Inferior parietal cortex (tissue), 1 donor: ENCODE data around the gene CSF1.

Experiments used
- DNase-seq: peaks from one replicate; pipeline ENCODE4 v3.0.0-alpha.2; 2016; ENCODE audit errors: extremely low spot score

The CSF1 gene

DNA sequence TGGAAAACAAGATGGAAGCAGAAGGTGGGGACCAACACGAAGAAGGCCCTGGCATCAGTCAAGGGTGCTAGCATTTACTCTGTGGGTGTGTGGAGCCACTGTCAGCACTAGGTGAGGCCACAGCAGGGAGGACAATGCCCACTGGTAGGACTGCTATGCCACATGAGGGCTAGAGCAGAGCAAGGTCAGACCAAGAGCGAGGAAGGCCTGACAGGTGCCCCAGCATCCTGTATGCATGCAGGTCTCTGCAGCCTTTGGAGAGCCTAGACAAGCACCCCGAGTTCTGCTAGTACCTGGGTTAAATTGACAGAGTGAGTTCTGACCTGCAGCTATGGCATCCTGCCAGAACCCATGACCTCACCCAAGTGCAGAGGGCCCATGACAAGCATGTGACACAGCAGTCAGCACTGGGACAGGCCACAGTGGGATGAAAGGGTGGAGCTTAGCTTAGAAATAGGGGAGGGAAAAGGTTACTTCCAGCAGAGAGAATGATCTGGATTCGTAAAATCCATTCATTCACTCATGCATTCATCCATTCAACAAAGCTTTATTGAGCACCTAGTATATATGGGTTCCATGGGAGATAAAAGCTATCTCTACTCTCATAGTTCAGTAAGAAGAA is 9.0 kb upstream of the CSF1 start:
- DNase-seq, result peak; percentile 55

DNA sequence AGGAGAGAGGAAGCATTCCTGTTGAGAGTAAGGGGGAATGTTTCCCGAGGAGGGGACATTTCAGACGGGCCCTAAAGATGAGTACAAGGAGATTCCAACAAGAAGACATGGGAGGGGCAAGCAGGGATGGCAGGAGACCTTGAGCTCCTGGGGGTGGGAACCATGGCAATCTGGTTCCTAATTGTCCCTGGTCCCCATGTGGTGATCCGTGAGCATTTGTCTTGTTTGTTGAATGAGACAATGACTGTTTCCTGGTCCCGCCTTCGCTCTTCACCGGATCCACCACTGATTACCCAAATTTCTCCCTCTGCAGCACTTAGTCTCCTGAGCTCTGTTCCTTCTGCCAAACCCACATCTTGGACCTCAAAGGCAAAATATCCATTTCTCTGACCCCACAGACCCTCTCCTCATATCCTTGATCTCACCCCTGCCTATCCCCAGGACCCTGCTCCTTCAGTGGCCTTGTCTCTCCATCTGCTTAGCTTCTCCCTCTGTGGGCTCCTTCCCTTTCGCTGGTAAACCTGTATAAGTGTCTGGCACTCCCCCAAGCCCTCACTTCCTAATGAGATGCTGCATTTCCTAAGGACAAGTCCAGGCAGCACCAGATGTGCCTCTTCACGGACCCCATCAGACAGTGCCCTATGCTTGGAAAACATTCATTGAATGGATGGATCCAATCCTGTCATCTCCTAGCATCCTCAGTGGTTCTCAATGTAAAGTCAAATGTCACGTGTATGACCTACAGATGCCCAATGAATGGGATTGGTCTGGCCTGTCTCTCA is 8.3 kb upstream of the CSF1 start:
- no peak for DNase-seq

DNA sequence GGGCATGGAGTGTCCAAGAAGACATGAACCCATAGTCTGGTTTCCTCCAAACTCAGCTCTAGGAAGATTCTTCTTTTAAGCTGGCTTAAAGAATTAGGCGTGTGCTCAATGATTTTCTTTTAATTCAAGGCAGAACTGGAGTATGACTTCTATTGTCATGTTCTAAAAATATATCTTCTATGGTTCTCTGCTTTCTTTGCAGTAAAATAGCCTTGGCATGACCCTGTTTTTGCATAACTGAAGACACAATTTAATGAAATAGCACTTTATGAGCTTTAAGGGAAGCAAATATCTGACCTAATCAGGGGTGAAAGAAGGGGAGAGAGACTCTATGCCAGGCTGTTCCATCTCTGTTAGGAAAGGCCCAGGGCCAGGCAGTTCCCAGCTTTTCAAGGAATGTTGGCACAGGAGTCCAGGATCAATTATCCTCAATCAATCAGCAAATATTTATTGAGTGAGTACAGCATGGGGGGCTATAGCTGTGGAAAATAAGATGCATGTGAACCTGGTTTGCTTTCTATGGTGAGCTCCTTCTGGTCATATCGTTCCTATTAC is 7.2 kb upstream of the CSF1 start:
- no peak for DNase-seq

DNA sequence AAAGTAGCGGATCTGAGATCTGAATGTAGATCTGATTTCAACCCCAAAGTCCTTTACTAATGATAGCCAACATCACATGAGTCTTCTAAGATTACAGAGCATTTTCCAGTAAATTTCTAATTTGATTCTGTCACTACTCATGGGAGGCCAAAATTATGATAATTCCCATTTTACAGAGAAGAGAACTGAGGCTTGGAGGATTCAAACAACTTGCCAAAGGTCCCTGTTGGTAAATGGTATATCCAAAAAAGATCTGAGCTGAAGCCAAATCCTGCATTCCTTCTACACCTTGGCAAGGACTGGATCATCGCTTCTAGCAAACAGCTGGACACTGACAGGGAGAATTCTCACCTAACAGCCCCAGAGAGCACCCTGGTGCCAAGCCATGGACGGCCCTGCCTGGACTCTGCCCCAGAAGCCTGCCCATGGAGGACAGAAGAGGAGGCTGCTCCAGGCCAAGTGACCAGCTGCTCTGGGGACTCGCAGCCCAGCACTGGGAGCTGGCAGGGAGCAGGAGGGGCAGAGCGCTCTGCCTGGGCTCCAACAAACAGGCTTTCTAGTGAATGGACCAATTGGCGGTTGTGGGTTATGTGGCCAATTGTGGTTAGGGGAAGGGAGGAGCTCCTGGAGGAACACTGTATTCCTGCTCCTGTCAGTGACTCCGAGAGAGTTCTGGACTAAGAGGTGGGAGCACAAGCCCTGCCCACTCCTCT is 6.4 kb upstream of the CSF1 start:
- DNase-seq, result peak; percentile 76

GRCh38 chr1:109905491-109905890 is 5.2 kb upstream of the CSF1 start:
- DNase-seq, result no peak

GRCh38 chr1:109906160-109906838 is 4.3 kb upstream of the CSF1 start:
- no peak for DNase-seq

GRCh38 chr1:109906839-109907180 is 3.8 kb upstream of the CSF1 start:
- no peak for DNase-seq

GRCh38 chr1:109907190-109907774 is 3.4 kb upstream of the CSF1 start:
- no peak for DNase-seq

DNA sequence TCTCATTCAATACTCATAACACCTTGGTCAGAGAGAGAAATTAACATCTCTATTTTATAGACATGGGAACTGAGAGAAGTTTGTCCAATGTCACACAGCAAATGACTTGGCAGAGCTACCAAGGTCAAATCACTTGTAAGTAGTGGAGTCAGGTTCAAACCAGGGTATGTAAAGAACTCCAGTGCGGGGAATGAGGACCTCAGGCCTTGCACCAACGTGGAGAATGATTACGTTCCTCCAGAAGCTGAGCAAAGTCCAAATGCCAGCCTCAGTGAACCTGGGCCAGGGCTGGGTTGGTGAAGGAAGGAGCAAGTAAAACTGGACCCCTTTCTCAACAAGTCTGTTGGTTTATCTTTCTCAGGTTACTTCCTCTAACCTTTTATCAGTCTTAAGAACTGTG is 1.8 kb upstream of the CSF1 start:
- no peak for DNase-seq

DNA sequence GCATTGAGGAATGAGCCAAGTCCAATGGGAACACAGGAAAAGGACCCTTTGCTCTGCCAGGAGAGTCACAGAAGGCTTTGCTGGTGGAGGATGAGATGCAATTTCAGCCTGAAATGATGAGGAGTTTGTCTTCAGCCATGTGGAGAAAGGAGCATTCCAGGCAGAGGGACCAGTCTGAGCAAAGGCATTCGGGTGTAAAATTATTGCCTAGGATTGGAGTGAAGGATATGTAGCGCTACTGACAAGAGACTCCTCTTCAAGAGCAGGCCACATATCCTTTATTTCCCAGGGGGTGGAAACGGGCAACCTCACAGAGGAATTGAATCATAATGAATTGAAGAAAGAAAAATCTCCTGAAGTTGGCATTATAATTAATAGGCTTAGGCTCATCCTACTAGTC is 1.1 kb upstream of the CSF1 start:
- DNase-seq, result no peak

DNA sequence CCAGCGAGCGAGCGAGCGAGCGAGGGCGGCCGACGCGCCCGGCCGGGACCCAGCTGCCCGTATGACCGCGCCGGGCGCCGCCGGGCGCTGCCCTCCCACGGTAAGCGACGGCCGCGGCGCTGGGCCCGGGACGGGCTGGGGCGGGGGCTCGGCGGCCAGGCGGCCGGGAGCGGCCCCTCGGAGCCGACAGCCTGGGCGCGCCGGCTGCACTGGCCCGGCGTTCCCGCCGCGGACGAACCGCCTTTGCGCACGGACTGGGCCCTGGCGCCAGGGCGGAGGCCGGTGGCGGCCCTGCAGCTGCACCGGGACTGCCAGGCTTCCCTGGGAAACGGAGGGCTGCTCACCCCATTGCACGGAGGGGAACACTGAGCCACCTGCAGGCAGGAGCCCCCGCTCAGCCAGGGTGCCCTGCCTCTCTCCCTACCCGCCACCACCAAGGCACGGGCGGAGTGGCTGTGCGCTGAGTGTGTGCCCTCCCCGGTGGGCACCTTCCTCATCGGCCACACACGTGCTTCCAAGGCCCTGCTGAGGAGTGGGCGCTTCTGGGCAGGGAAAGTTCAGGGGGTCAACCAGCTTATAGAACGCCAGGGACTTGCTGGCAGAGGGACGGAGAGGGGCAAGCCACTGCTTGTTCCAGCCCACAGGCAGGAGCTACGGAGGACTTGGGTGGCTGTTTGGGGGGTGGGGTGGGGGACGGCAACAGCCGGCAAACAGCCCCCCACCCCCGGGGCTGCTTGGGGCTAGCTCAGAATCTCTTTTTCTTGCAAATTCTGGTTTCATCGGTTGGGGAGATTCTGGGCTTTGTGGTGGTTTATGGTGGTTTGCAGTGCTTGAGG is 532 bp downstream of the CSF1 start:
- no peak for DNase-seq

- no peak for DNase-seq
These were observed 1.7 kb downstream of the CSF1 start for GRCh38 chr1:109912214-109912861.

DNA sequence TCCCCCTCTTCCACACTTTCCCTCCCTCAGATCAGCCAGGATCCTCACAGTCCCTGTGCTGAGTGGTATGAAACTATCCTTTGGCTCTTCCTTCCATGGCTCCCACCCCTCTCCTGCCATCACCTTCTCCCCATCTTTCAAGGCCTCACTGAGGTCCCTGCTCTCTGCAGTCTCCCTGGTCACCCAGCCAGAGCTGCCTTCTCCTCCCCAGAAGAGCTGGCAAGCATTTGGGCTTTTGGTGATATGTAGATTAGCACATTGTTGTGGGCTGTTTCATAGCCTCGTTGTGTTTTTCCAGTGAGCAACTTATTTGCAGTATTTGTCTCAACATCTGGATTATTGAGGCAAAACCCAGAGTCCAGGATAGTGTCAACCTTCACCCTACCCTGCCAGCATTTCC is 2.2 kb downstream of the CSF1 start:
- no peak for DNase-seq

DNA sequence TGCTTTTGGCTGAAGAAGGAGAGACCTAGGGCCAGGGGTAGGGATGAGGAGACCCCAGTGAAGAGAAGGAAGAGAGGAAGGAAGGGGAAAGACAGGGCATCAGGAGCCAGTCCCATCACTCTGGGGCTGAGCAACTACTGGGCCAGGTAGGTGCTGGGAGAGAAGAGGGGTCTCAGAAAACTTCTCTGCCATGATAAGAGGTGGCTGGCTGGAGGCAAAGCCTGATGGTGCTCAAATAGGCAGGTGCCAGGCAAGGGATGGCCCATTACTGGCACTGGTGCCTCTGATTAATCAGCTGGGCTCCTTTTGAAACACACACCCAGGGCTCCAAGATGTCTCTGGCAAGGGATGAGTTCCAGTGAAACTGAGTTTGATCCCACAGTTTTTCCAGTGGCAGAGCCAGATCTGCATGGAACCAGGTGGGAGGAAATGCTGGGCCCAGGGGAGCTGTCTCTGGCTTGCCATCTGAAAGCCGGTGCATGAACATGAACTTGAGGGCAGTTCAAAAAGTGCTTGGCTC is 2.8 kb downstream of the CSF1 start:
- no peak for DNase-seq

GRCh38 chr1:109914587-109915240 is 4.1 kb downstream of the CSF1 start:
- no peak for DNase-seq

- no peak for DNase-seq
These were observed 6.6 kb downstream of the CSF1 start for GRCh38 chr1:109917051-109917767.

GRCh38 chr1:109917768-109918606 is 7.3 kb downstream of the CSF1 start:
- DNase-seq, result no peak

DNA sequence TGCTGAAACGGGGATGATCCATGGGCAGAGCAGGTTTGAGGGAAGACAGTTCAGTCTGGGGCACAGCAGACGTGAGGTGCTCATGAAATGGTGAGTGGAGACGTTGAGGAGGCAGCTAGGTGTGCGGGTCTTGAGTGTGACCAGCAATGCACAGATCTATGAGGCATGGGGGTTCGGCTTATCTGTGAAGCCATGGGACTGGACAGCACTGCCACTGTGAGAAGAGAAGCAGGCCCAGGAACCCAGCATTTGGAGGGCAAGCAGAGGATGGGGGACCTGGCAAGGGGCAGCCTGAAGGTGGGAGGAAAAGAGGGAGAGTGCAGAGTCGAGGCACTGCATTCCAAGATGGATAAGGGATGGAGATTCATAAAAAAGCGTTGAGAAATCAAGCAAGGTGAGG is 8.0 kb downstream of the CSF1 start:
- no peak for DNase-seq
